ENCODE data around the gene COL6A2. TPM values are rescaled to one million over a fixed set of nuclear protein-coding genes. Genes with fewer than 3 reads are reported as not detected.

The COL6A2 gene
- total RNA-seq, 8 experiments from 2014 or later, result 2.6 to 153 (median 5.0) TPM

DNA sequence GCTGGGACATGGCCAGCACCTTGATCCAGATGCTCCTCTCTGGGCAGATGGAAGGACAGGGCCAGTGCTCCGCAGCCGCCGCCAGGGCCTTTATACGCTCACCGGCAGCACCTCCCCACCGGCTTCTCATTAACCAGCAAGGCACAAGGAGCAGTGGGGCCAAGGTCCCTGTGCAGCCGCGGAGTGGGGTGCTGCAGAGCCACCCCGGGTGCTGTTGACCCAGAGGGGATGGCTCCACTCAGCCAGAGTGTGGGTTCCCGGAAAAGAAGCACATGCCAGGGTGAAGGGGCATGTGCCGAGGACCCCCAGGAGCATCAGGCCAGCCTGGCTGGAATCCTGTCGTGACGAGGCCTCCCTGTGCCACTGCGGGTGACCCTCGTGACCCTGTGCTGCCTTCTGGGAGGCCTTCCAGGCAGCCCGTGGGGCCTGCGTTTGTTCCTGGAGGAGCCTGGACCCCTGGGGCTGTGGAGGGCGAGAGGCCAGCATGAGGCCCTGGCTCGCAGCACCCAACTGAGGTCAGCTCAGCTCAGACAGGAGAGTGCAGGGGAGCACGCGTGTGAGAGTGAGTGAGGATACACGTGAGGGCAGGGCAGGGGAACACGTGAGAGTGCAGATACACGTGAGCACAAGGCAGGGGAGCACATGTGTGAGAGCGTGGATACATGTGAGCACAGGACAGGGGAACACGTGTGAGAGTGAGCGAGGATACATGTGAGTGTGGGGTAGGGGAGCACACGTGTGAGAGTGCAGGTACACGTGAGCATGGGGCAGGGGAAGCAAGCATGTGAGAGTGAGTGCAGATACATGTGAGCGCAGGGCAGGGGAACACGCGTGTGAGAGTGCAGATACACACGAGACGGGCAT lies 57.8 kb downstream of the COL6A2 start, which contains the start of gene FTCD:
Gene FTCD, minus strand, starts transcription at position 66 of the 864 bp plus-strand sequence. Its CDS starts 56 bp downstream, at position 10.
- 55 to 60% (median 58%) methylated on average over 1 to 6 of the region's 34 CpGs; no CpG with 5 or more reads in 7 of the 10 experiments for WGBS, 10 experiments

DNA sequence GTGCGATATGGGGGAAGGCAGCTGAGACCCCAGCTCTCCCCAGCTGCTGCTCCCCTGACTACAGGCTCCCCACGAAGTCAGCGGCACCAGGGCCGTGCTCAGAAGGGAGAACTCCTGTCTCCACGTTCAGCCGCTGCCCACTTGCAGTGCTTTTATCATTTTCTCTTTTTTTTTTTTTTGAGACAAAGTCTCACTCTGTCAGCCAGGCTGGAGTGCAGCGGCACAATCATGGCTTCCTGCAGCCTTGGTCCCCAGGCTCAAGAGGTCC lies 58.4 kb downstream of the COL6A2 start:
- Histone ChIP-seq H3K4me3 (no peak overlapping the region), H3K4me1 (replicated peaks in 1 of 2) (peaks cover 16 to 20% of the 10 kb centered on the region in 2 donors), H3K27ac (no peak overlapping the region)
- no peak for ATAC-seq (replicated peaks in 6 of 8)
- 86 to 100% (median 88%) methylated on average over 1 to 6 of the region's 7 CpGs; no CpG with 5 or more reads in 5 of the 10 experiments for WGBS, 10 experiments
- in situ Hi-C loops (cut with MboI; ENCODE audit: low pct_unique_long_range_greater_than_20kb in 2 of 9, low sequenced_read_pairs in 9 of 9, unreplicated experiment in 9 of 9), result no loop called here

More for the DNA sequence above, 57.8 kb downstream of the COL6A2 start, which contains the start of gene FTCD:
- Histone ChIP-seq H3K27ac (peak within 1 kb of the TSS in 1 of 2 donors; percentile 40), H3K4me1 (replicated peaks in 1 of 2) (peaks cover 21 to 25% of the 10 kb centered on the region in 2 donors), H3K4me3 (no peak within 1 kb of the TSS)
- ATAC-seq (replicated peaks in 6 of 8), result peak in 1 of 8 experiments; percentile 1
- in situ Hi-C loops (cut with MboI; ENCODE audit: low pct_unique_long_range_greater_than_20kb in 2 of 9, low sequenced_read_pairs in 9 of 9, unreplicated experiment in 9 of 9), result no loop called here

DNA sequence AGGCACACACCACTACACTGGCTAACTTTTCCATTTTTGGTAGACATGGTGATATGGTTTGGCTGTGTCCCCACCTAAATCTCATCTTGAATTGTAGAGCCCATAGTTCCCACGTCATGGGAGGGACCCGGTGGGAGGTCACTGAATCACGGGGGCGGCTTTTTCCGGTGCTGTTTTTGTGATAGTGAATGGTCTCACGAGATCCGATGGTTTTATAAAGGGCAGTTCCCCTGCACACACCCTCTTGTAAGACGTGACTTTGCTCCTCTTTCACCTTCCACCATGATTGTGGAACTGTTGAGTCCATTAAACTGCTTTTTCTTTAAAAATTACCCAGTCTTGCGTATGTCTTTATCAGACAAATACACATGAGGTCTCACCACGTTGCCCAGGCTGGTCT lies 58.8 kb downstream of the COL6A2 start:
- in situ Hi-C loops (cut with MboI; ENCODE audit: low pct_unique_long_range_greater_than_20kb in 2 of 9, low sequenced_read_pairs in 9 of 9, unreplicated experiment in 9 of 9), result no loop called here

DNA sequence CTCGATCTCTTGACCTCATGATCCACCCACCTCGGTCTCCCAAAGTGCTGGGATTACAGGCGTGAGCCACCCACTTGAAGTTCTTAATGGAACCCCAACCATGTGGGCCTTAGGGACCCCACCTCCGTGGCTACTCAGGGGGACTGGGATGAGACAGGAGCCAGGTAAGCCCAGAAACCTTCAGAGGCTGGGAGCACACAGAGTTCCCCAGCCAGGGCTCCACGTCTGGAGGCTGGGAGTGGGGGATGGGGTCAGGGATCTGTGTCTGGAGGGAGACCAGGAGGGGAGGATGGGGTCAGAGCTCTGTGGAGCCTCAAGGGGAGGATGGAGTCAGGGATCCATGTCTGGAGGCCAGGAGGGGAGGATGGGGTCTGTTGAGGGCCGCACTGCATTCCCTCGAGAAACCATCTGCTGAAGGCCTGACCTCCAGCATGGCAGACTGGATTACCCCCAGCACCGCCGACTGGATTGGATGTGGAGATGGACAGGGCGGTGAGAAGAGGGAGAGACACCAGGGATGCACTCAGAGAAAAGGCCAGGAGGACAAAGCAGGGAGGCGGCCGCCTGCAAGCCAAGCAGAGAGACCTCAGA lies 59.6 kb downstream of the COL6A2 start:
- H3K4me1 ChIP-seq (replicated peaks in 1 of 2), result peaks cover 13 to 18% of the 10 kb centered on the region in 2 donors
- no peak for ATAC-seq (replicated peaks in 6 of 8)
- in situ Hi-C loops (cut with MboI; ENCODE audit: low pct_unique_long_range_greater_than_20kb in 2 of 9, low sequenced_read_pairs in 9 of 9, unreplicated experiment in 9 of 9), result no loop called here
- H3K27ac ChIP-seq, result no peak overlapping the region
- 73 to 94% (median 78%) methylated on average over 3 of the region's 12 CpGs; no CpG with 5 or more reads in 7 of the 10 experiments for WGBS, 10 experiments
- no peak overlapping the region for H3K4me3 ChIP-seq

More for the DNA sequence above, 58.8 kb downstream of the COL6A2 start:
- peaks cover 13 to 18% of the 10 kb centered on the region in 2 donors for H3K4me1 ChIP-seq (replicated peaks in 1 of 2)
- H3K4me3 ChIP-seq, result no peak overlapping the region
- no peak for ATAC-seq (replicated peaks in 6 of 8)
- WGBS, 10 experiments, result 40 to 100% (median 71%) methylated on average over 1 to 3 of the region's 10 CpGs; no CpG with 5 or more reads in 3 of the 10 experiments
- H3K27ac ChIP-seq, result no peak overlapping the region

DNA sequence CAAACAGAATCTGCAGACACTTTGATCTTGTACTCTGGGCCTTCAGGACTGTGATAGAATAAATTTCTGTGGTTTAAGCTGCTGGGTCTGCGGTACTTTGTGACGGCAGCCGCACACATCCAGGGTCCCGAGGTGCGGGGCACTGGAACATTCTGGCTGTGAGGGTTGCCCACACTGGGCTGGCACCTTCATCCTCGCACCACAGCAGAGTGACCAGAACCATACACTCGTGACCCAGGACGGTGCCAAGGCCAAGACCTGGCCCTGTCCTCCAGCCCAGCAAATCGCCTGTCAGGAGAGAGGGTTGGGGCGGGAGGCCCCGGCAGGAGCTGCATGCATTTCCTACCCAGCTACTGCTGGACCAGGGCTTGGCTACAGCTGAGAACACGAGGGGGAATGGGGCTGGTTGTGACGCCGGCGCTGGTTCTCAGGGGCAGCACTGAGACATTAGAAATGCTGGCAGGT lies 60.1 kb downstream of the COL6A2 start:
- no peak for ATAC-seq (replicated peaks in 6 of 8)
- WGBS, 10 experiments, result 82 to 100% (median 100%) methylated on average over 1 to 5 of the region's 15 CpGs; no CpG with 5 or more reads in 7 of the 10 experiments
- no peak overlapping the region for H3K4me3 ChIP-seq
- peaks cover 13 to 16% of the 10 kb centered on the region in 2 donors for H3K4me1 ChIP-seq (replicated peaks in 1 of 2)
- in situ Hi-C loops (cut with MboI; ENCODE audit: low pct_unique_long_range_greater_than_20kb in 2 of 9, low sequenced_read_pairs in 9 of 9, unreplicated experiment in 9 of 9), result no loop called here
- H3K27ac ChIP-seq, result no peak overlapping the region

DNA sequence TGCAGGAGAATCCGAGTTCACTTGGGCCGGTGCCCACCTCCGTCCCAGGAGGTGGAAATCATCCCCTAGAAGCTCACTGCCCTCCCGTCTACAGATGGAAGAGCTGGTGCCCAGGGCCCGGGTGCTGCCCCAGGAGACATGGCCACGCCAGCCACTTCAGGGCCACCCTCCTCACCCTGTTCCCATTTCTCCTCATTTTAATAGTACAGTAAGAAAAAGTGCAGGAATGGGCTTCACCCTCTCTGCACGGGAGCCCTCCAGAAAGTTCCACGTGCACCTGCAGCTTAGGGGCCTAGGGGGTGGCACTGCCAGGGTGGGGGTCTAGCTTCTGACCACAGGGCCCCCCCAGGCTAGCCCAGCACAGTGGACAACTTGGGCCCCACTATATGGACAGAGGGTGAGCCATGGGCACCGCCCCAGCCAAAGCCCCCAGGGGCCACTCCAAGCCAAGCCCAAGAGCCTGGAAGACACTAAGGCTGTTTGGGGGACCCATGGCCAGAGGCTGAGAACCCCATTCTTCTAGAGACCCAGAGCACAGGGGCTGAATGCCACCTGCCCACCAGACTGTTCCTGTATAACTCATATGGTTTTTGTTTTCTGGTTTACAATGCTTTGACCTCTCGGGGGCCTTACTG lies 60.9 kb downstream of the COL6A2 start:
- in situ Hi-C loops (cut with MboI; ENCODE audit: low pct_unique_long_range_greater_than_20kb in 2 of 9, low sequenced_read_pairs in 9 of 9, unreplicated experiment in 9 of 9), result no loop called here
- no peak overlapping the region for H3K4me3 ChIP-seq
- H3K4me1 ChIP-seq (replicated peaks in 1 of 2), result peaks cover 8 to 9% of the 10 kb centered on the region in 2 donors
- no peak for ATAC-seq (replicated peaks in 6 of 8)
- no peak overlapping the region for H3K27ac ChIP-seq
- 75 to 100% (median 81%) methylated on average over 1 to 4 of the region's 10 CpGs; no CpG with 5 or more reads in 5 of the 10 experiments for WGBS, 10 experiments

DNA sequence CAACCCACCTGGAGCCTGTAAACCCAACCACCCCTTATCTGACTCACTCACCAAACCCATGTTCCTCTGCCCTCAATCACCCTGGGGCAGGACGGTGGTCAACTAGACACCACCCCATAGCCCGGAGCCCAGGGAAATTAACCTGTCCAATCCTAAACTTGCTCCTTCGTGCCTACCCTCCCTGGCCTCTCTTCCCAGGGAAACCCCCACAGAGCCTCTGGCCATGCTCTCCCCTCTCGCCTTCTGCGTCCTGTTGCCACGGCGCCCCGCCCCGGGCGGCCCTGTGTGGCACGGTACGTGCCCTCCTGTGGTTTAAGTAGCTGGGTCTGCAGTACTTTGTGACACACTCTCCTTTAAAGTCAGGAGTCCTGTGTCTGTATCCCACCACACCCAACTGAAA lies 61.5 kb downstream of the COL6A2 start:
- Histone ChIP-seq H3K4me3 (no peak overlapping the region), H3K27ac (no peak overlapping the region), H3K4me1 (replicated peaks in 1 of 2) (peaks cover 8 to 9% of the 10 kb centered on the region in 2 donors)
- peak in 1 of 8 experiments; percentile 22 for ATAC-seq (replicated peaks in 6 of 8)
- 65 to 88% (median 84%) methylated on average over 2 to 9 of the region's 12 CpGs; no CpG with 5 or more reads in 6 of the 10 experiments for WGBS, 10 experiments
- in situ Hi-C loops (cut with MboI; ENCODE audit: low pct_unique_long_range_greater_than_20kb in 2 of 9, low sequenced_read_pairs in 9 of 9, unreplicated experiment in 9 of 9), result no loop called here

DNA sequence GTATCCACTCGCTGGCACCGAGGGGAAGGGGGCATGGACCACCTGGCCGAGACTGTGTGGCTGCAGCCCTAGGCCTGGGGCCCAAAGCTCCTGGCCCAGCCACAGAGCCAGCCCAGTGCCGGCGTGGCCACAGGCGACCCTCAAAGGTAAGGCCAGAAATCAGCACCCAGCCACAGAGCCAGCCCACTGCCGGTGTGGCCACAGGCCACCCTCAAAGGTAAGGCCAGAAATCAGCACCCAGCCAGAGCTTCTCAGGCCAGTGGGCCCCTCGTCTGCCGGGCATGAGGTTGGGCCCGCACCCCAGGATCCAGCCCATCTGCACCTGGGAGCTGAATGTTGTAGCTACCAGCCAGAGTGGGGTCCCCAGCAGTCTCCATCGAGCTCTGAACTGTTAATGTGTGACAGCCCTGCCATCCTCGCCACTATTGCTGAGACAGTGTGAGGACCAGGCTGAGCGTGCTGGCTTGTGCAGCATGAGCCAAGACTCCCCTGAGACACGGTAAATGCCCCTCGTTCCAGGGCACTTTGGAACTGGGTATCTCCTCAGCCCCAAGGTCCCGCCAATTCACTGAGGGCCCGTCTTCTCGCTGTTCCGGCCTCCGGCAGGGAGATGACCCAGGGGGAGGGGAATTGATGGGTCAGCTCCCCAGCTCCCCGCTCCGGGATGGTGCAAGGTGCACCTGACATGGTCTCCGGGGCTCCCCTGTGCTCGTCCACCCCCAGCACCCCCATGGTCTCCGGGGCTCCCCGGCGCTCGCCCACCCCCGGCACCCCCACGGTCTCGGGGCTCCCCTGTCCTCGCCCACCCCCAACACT lies 62.1 kb downstream of the COL6A2 start:
- Histone ChIP-seq H3K4me3 (no peak overlapping the region), H3K4me1 (replicated peaks in 1 of 2) (peaks cover 8 to 9% of the 10 kb centered on the region in 2 donors), H3K27ac (no peak overlapping the region)
- peak in 1 of 8 experiments; percentile 3 for ATAC-seq (replicated peaks in 6 of 8)
- 80 to 90% (median 80%) methylated on average over 1 to 6 of the region's 32 CpGs; no CpG with 5 or more reads in 5 of the 10 experiments for WGBS, 10 experiments
- in situ Hi-C loops (cut with MboI; ENCODE audit: low pct_unique_long_range_greater_than_20kb in 2 of 9, low sequenced_read_pairs in 9 of 9, unreplicated experiment in 9 of 9), result no loop called here

DNA sequence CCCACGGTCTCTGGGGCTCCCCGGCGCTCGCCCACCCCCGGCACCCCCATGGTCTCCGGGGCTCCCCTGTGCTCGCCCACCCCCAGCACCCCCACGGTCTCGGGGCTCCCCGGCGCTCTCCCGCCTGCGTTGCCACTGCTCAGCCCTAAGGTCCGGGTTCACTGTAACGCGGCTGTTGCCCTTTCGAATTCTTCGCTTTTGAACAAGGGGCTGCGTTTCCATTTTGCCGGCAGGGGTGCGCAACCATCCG lies 62.7 kb downstream of the COL6A2 start:
- Histone ChIP-seq H3K4me3 (no peak overlapping the region), H3K27ac (no peak overlapping the region), H3K4me1 (replicated peaks in 1 of 2) (peaks cover 4 to 7% of the 10 kb centered on the region in 2 donors)
- ATAC-seq (replicated peaks in 6 of 8), result peak in 1 of 8 experiments; percentile 4
- WGBS, 10 experiments, result no CpG with 5 or more reads among the region's 22 CpGs
- in situ Hi-C loops (cut with MboI; ENCODE audit: low pct_unique_long_range_greater_than_20kb in 2 of 9, low sequenced_read_pairs in 9 of 9, unreplicated experiment in 9 of 9), result no loop called here

DNA sequence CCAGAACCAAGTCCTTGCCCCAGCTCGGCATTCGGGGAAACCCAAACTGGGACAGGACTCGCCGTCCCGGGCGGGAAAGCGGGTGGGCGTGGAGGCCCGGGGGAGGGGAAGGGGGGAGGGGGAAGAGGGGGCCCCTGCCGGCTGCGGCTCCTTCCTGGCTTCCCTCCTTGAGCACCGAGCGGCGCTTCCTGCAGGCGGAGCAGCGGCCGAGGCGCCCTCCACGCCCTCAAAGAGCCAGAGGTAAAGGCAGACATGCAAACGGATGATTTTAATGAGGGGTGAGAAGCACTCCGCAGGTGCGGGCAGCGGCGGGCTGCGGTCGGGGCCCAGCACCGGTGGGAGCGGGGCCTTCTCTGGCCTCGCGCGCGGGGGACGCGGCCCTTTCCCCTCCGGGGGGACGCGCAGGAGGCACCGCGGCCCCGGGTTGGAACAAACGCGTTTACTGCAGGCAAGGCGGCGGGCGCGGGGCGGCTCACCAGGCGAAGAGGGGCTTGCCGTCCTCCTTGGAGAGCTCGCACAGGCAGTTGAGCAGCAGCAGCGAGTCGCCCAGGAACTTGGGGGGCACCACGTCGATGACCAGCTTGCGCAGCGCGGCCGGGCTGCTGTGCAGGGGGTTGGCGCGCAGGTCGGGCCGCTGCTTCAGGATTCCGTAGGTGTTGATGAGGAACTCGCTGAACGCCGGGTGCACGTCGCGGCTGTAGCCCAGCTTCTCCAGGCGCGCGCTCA lies 63.2 kb downstream of the COL6A2 start:
- peaks cover 0 to 2% of the 10 kb centered on the region in 2 donors for H3K4me1 ChIP-seq (replicated peaks in 1 of 2)
- in situ Hi-C loops (cut with MboI; ENCODE audit: low pct_unique_long_range_greater_than_20kb in 2 of 9, low sequenced_read_pairs in 9 of 9, unreplicated experiment in 9 of 9), result no loop called here

DNA sequence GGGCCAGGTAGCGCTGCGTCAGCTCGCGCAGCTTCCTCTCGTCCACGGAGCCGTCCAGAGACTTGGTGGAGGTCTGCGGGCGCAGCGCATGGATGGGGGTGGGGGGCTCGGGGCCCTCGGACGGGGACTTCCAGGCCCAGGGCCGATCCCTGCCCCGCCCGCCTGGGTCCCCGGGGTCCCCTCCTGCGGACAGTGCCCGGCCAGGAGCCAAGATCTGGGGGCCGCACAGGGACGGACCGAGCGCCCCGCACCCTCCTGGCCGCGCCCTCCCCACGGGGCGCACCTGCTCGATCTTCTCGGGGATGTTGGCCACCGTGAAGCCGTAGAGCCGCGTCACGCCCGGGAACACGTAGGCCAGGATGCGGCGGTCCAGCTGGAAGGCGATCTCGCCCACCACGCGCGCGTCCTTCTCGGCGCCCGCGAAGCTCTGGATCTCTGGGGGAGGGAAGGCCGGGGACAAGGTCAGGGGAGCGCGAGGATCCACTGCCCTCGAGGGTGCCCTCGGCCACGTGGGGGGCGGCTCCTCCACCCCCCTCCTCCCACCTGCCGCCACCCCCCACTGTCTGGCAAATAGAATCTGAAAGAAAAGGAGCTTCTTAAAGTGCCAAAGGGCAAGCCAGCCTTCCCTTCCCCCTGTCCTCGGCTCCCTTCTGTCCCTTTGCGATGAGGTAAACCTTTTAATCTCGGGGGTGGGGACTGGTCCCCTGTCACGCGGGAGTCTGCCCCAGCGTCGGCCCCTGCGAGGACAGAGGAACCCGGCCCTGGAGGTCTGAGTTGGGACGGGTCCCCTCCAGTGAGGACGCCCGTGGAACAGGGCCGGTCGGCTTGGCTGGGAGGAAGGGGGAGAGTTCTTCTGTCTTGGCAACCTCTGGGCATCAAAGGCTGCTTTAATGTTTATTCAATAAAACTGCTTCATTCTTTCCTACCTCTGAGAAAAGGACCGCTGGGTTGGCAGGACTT lies 64.0 kb downstream of the COL6A2 start:
- no peaks in the 10 kb centered on the region for H3K4me1 ChIP-seq (replicated peaks in 1 of 2)
- ATAC-seq (replicated peaks in 6 of 8), result peak in 2 of 8 experiments; percentile 9 to 19
- no peak overlapping the region for H3K27ac ChIP-seq
- in situ Hi-C loops (cut with MboI; ENCODE audit: low pct_unique_long_range_greater_than_20kb in 2 of 9, low sequenced_read_pairs in 9 of 9, unreplicated experiment in 9 of 9), result no loop called here
- 18 to 90% (median 77%) methylated on average over 1 to 13 of the region's 72 CpGs; no CpG with 5 or more reads in 4 of the 10 experiments for WGBS, 10 experiments
- H3K4me3 ChIP-seq, result no peak overlapping the region

More for the DNA sequence above, 63.2 kb downstream of the COL6A2 start:
- WGBS, 10 experiments, result 100% methylated on average over 9 of the region's 72 CpGs; no CpG with 5 or more reads in 9 of the 10 experiments
- no peak for ATAC-seq (replicated peaks in 6 of 8)
- H3K27ac ChIP-seq, result no peak overlapping the region
- no peak overlapping the region for H3K4me3 ChIP-seq
